Measurements from ENCODE around the gene A2ML1. TPM values are rescaled to one million over a fixed set of nuclear protein-coding genes. Genes with fewer than 3 reads are reported as not detected.
"Not testable (repeated sequence)": the region's sequence is repeated elsewhere in the genome, so short reads cannot be mapped to it uniquely, and the experiment has no call there.

A2ML1 gene
- total RNA-seq, 2 donors from 2014 or later: 0.27 TPM; not detected in 1

GRCh38 chr12:8847435-8847834, 25.0 kb downstream of the A2ML1 start:
- TF ChIP-seq, protein P1, sequence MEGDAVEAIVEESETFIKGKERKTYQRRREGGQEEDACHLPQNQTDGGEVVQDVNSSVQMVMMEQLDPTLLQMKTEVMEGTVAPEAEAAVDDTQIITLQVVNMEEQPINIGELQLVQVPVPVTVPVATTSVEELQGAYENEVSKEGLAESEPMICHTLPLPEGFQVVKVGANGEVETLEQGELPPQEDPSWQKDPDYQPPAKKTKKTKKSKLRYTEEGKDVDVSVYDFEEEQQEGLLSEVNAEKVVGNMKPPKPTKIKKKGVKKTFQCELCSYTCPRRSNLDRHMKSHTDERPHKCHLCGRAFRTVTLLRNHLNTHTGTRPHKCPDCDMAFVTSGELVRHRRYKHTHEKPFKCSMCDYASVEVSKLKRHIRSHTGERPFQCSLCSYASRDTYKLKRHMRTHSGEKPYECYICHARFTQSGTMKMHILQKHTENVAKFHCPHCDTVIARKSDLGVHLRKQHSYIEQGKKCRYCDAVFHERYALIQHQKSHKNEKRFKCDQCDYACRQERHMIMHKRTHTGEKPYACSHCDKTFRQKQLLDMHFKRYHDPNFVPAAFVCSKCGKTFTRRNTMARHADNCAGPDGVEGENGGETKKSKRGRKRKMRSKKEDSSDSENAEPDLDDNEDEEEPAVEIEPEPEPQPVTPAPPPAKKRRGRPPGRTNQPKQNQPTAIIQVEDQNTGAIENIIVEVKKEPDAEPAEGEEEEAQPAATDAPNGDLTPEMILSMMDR (IDR thresholded peaks at IDR 0.05): no peak
- H3K4me1 ChIP-seq (ENCODE audit: control insufficient read depth in 1 of 2, low read depth in 2 of 2): peaks cover 0 to 2% of the 10 kb centered on the region in 2 donors
- DNase-seq (ENCODE audit: low spot score): no peak
- no peak overlapping the region for H3K4me3 ChIP-seq
- H3K36me3 ChIP-seq: no peaks in the 10 kb centered on the region
- no peak overlapping the region for H3K27ac ChIP-seq
- ATAC-seq (ENCODE audit: insufficient number of reproducible peaks, low FRiP score, low read depth): no peak
- H3K27me3 ChIP-seq (replicated peaks; ENCODE audit: insufficient read depth): no peaks in the 10 kb centered on the region
- H3K9me3 ChIP-seq: no peaks in the 10 kb centered on the region

GRCh38 chr12:8849876-8850275, 27.5 kb downstream of the A2ML1 start:
- Histone ChIP-seq H3K9me3 (no peaks in the 10 kb centered on the region), H3K4me3 (no peak overlapping the region), H3K4me1 (ENCODE audit: control insufficient read depth in 1 of 2, low read depth in 2 of 2) (no peaks in the 10 kb centered on the region), H3K27me3 (replicated peaks; ENCODE audit: insufficient read depth) (no peaks in the 10 kb centered on the region), H3K27ac (no peak overlapping the region), H3K36me3 (no peaks in the 10 kb centered on the region)
- ATAC-seq (ENCODE audit: insufficient number of reproducible peaks, low FRiP score, low read depth) (no peak), DNase-seq (ENCODE audit: low spot score) (no peak)
- TF ChIP-seq, protein P1 (IDR thresholded peaks at IDR 0.05): no peak

DNA sequence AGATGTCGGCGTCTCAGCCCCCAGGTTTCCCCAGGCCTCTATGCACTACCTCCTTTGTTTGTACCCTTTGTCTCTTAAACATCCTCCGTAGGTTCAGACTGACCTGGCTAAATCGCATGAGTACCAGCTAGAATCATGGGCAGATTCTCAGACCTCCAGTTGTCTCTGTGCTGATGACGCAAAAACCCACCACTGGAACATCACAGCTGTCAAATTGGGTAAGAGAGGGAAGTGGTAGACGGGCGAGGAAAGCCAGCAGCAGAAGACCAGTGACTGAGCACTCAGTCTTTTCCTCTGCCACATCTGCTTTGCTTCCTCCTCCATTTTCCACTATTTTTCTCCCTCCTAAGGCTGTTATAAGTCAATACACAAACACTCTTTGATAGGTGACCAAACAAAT, 29.7 kb downstream of the A2ML1 start:
- no peaks in the 10 kb centered on the region for H3K4me1 ChIP-seq (ENCODE audit: control insufficient read depth in 1 of 2, low read depth in 2 of 2)
- no peaks in the 10 kb centered on the region for H3K36me3 ChIP-seq
- no peak for DNase-seq (ENCODE audit: low spot score)
- TF ChIP-seq, protein P1 (IDR thresholded peaks at IDR 0.05): no peak
- H3K4me3 ChIP-seq: no peak overlapping the region
- ATAC-seq (ENCODE audit: insufficient number of reproducible peaks, low FRiP score, low read depth): no peak
- no peaks in the 10 kb centered on the region for H3K27me3 ChIP-seq (replicated peaks; ENCODE audit: insufficient read depth)
- H3K27ac ChIP-seq: no peak overlapping the region
- H3K9me3 ChIP-seq: no peaks in the 10 kb centered on the region

DNA sequence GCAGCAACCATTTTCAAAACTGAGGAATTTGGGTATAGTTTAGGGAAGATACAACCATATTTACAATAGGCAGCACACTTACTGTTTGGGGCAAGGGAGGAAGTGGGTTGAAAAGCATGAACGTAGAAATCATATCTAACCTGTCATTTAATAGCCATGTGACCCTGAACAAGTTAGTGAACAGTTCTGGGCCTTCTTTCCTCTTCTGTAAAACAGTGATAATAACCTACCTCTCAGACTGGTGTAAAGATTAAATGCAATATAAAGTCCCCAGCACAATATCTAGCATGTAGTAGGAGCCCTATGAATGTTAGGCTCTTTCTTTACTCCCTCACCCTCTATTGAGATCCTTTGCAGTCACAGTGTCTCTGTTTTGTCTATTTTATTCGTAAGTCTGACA, 33.5 kb downstream of the A2ML1 start:
- no peak for ATAC-seq (ENCODE audit: insufficient number of reproducible peaks, low FRiP score, low read depth)
- no peak overlapping the region for H3K27ac ChIP-seq
- no peaks in the 10 kb centered on the region for H3K9me3 ChIP-seq
- no peaks in the 10 kb centered on the region for H3K36me3 ChIP-seq
- TF ChIP-seq, protein P1 (IDR thresholded peaks at IDR 0.05): no peak
- no peak for DNase-seq (ENCODE audit: low spot score)
- no peaks in the 10 kb centered on the region for H3K27me3 ChIP-seq (replicated peaks; ENCODE audit: insufficient read depth)
- no peaks in the 10 kb centered on the region for H3K4me1 ChIP-seq (ENCODE audit: control insufficient read depth in 1 of 2, low read depth in 2 of 2)
- H3K4me3 ChIP-seq: no peak overlapping the region

DNA sequence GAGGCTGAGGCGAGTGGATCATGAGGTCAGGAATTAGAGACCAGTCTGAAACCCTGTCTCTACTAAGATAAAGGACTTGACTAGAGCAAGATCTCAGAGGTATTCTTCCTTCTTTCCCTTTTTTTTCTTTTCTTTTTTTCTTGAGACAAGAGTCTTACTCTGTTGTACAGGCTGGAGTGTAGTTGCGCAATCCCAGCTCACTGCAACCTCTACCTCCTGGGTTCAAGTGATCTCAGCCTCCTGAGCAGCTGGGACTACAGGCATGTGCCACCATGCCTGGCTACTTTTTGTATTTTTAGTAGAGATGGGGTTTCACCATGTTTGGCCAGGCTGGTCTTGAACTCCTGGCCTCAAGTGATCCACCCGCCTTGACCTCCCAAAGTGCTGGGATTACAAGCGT, 37.0 kb downstream of the A2ML1 start:
- not testable (repeated sequence) for H3K36me3 ChIP-seq; H3K27ac ChIP-seq; ATAC-seq (ENCODE audit: insufficient number of reproducible peaks, low FRiP score, low read depth); H3K4me3 ChIP-seq; H3K27me3 ChIP-seq (replicated peaks; ENCODE audit: insufficient read depth); H3K9me3 ChIP-seq; H3K4me1 ChIP-seq (ENCODE audit: control insufficient read depth in 1 of 2, low read depth in 2 of 2); DNase-seq (ENCODE audit: low spot score)

Measured in thoracic aorta (tissue), 2 donors.